ACC112 (cell line): ENCODE data around the gene FUT3.
"Not testable (repeated sequence)": the region's sequence is repeated elsewhere in the genome, so short reads cannot be mapped to it uniquely, and the experiment has no call there.

Source experiments
- H2AFZ ChIP-seq: fragments of 200-600 bp; sonication (generic); one replicate; pipeline ENCODE4 v1.6.0; 2017; ENCODE audit warnings: antibody characterized with exemption, low read length; ENCODE audit not compliant: unreplicated experiment
- H3K27ac ChIP-seq: fragments of 200-600 bp; sonication (generic); 2 replicates; pipeline ENCODE4 v1.5.1; 2014; ENCODE audit warnings: low read depth, mild to moderate bottlenecking, antibody characterized with exemption, low read length, moderate library complexity
- H3K27me3 ChIP-seq: fragments of 200-600 bp; sonication (generic); 2 replicates; pipeline ENCODE4 v1.6.1; 2014; ENCODE audit warnings: mild to moderate bottlenecking, antibody characterized with exemption, low read length, moderate library complexity, mixed read lengths; ENCODE audit not compliant: insufficient read depth
- H3K36me3 ChIP-seq: fragments of 200-600 bp; sonication (generic); 2 replicates; pipeline ENCODE4 v1.6.1; 2016; ENCODE audit warnings: mild to moderate bottlenecking, antibody characterized with exemption, low read length, moderate library complexity, mixed read lengths; ENCODE audit not compliant: insufficient read depth
- H3K4me1 ChIP-seq: fragments of 200-600 bp; sonication (generic); one replicate; pipeline ENCODE4 v1.6.1; 2016; ENCODE audit warnings: low read length, mixed read lengths; ENCODE audit not compliant: insufficient read depth, unreplicated experiment, control insufficient read depth
- H3K4me3 ChIP-seq: fragments of 200-600 bp; sonication (generic); 2 replicates; pipeline ENCODE4 v1.5.1; 2014; ENCODE audit warnings: mild to moderate bottlenecking, low read depth, low read length
- H3K79me2 ChIP-seq: fragments of 200-600 bp; sonication (generic); one replicate; pipeline ENCODE4 v1.6.0; 2016; ENCODE audit warnings: low read length; ENCODE audit not compliant: control insufficient read depth, unreplicated experiment, insufficient read depth

The FUT3 gene

DNA sequence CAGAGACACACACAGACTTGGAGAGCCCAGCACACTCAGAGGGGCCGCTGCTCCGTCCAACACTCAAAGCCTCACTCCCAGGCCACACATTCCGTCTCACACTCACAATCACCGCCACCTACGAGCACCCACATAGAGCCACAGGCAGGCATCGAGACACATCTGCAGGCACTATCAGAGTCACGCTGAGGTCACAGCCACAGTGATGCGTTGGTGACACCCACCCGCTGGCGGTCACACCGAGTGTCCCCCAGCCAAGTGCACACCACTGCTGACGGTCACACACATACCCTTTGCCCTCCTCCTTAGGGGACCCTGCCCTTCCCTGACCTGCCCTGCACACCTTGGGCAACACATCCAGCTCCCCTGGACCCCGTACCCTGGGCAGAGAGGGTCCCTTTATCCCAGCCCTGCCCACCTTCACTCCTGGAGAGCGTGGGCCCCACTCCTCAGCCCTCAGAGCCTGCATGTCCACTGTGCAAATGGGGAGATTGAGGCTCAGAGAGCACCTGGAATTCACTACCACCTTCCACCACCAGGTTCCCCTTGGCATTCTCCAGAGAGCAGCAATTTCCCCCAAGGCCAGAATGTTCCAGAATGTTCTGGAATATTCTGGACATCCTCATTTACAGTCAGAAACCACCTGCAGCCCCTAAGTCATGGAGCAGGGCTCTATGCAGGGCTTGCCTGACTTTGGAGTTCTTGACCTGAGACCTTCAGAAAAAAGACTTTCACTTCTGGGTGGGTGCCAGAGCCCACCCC lies 13.7 kb upstream of the FUT3 start:
- H2AFZ ChIP-seq = no peak overlapping the region
- H3K27me3 ChIP-seq = no peaks in the 10 kb centered on the region
- H3K79me2 ChIP-seq = no peaks in the 10 kb centered on the region
- H3K4me3 ChIP-seq = no peak overlapping the region
- H3K4me1 ChIP-seq = no peaks in the 10 kb centered on the region
- no peaks in the 10 kb centered on the region for H3K36me3 ChIP-seq
- no peak overlapping the region for H3K27ac ChIP-seq

GRCh38 chr19:5864013-5864720 lies 12.9 kb upstream of the FUT3 start:
- H3K27ac ChIP-seq = no peak overlapping the region
- H3K79me2 ChIP-seq = no peaks in the 10 kb centered on the region
- H3K27me3 ChIP-seq = no peaks in the 10 kb centered on the region
- H3K4me3 ChIP-seq = no peak overlapping the region
- H2AFZ ChIP-seq = no peak overlapping the region
- H3K36me3 ChIP-seq = no peaks in the 10 kb centered on the region
- H3K4me1 ChIP-seq = no peaks in the 10 kb centered on the region

DNA sequence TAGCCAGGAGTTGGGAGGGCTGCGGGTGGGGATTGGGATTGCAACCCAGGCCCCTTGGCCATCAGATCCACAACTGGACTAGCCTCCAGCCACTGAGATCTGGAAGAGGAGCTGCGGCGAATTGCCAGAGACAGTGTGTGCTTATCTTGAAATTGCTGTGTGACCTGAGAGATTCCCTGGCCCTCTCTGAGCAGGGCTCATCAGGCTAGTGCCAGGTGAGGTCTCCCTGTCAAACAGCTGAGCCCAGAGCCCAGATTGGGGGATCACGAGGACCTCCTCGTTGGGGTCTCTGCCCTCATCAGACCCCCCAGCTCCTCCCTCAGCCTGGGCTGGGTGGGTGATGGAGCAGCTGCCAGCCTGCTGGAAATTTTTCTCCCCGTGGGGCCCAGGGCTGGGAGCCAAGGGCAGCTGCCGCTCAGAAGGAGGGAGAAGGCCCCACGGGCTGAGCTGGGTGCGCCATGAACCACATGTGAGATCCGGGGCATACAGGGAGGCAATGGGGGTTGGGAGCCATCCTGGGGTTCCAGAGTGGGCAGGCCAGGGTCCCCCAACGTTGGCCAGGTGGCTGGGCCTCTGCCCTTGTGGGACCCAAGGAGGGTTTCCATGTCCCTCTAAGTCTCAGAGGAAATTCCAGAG lies 11.9 kb upstream of the FUT3 start:
- Histone ChIP-seq H3K4me3 (no peak overlapping the region), H3K27ac (no peak overlapping the region), H3K27me3 (no peaks in the 10 kb centered on the region), H3K4me1 (no peaks in the 10 kb centered on the region), H2AFZ (no peak overlapping the region), H3K79me2 (no peaks in the 10 kb centered on the region), H3K36me3 (no peaks in the 10 kb centered on the region)

- H3K27ac ChIP-seq = no peak overlapping the region
- H3K4me1 ChIP-seq = no peaks in the 10 kb centered on the region
- no peak overlapping the region for H2AFZ ChIP-seq
- no peaks in the 10 kb centered on the region for H3K79me2 ChIP-seq
- H3K36me3 ChIP-seq = no peaks in the 10 kb centered on the region
- no peak overlapping the region for H3K4me3 ChIP-seq
- peaks cover 9% of the 10 kb centered on the region; the same call in 1 of the 2 replicates for H3K27me3 ChIP-seq
Measured at GRCh38 chr19:5857203-5858081, 6.2 kb upstream of the FUT3 start.

GRCh38 chr19:5855151-5855550 lies 3.9 kb upstream of the FUT3 start:
- not testable (repeated sequence) for H3K79me2 ChIP-seq, H3K4me3 ChIP-seq, H3K27ac ChIP-seq, H2AFZ ChIP-seq, H3K4me1 ChIP-seq, H3K36me3 ChIP-seq, H3K27me3 ChIP-seq

GRCh38 chr19:5854121-5854520 lies 2.9 kb upstream of the FUT3 start:
- not testable (repeated sequence) for H2AFZ ChIP-seq, H3K27ac ChIP-seq, H3K4me3 ChIP-seq, H3K27me3 ChIP-seq, H3K79me2 ChIP-seq, H3K4me1 ChIP-seq, H3K36me3 ChIP-seq

- H3K4me3 ChIP-seq = no peak overlapping the region
- H3K4me1 ChIP-seq = no peaks in the 10 kb centered on the region
- H2AFZ ChIP-seq = no peak overlapping the region
- no peaks in the 10 kb centered on the region for H3K79me2 ChIP-seq
- H3K36me3 ChIP-seq = no peaks in the 10 kb centered on the region
- H3K27me3 ChIP-seq = peaks cover 9% of the 10 kb centered on the region; the same call in 1 of the 2 replicates
- no peak overlapping the region for H3K27ac ChIP-seq
Measured at GRCh38 chr19:5850743-5851293, 431 bp downstream of the FUT3 start.

GRCh38 chr19:5850189-5850588 lies 1.1 kb downstream of the FUT3 start:
- H3K27ac ChIP-seq = no peak overlapping the region

GRCh38 chr19:5848621-5849020 lies 2.6 kb downstream of the FUT3 start:
- not testable (repeated sequence) for H3K27me3 ChIP-seq, H2AFZ ChIP-seq, H3K27ac ChIP-seq, H3K36me3 ChIP-seq, H3K4me1 ChIP-seq, H3K4me3 ChIP-seq, H3K79me2 ChIP-seq

More at GRCh38 chr19:5850189-5850588, 1.1 kb downstream of the FUT3 start:
- no peak overlapping the region for H2AFZ ChIP-seq
- H3K4me1 ChIP-seq = no peaks in the 10 kb centered on the region
- 0 out of 2 replicates have a peak, but pooled peaks cover 2% of the 10 kb centered on the region for H3K27me3 ChIP-seq
- no peak overlapping the region for H3K4me3 ChIP-seq
- no peaks in the 10 kb centered on the region for H3K36me3 ChIP-seq
- no peaks in the 10 kb centered on the region for H3K79me2 ChIP-seq

GRCh38 chr19:5847846-5848245 lies 3.4 kb downstream of the FUT3 start:
- H3K27ac ChIP-seq, H3K27me3 ChIP-seq, H3K4me3 ChIP-seq, H2AFZ ChIP-seq, H3K79me2 ChIP-seq, H3K36me3 ChIP-seq, H3K4me1 ChIP-seq: not testable (repeated sequence)
